DND-41 (cell line): ENCODE measurements around the gene LYPD8.

Source experiments
- ATAC-seq: fragments of 200-7000 bp; cut with Tn5 transposase; 3 replicates; pipeline ENCODE4 v1.9.1; 2021; ENCODE audit warnings: low read depth; ENCODE audit not compliant: insufficient read depth
- DNase-seq: peaks from one replicate; pipeline ENCODE4 v3.0.0-alpha.2; 2020
- H2AFZ ChIP-seq: 2 replicates; pipeline ENCODE4 v1.6.0; 2012; ENCODE audit warnings: low read depth, low read length
- H3K27ac ChIP-seq: 2 replicates; pipeline ENCODE4 v1.5.1; 2012; ENCODE audit warnings: low read length, inconsistent platforms
- H3K27me3 ChIP-seq: fragments of 200-600 bp; sonication (generic); 2 replicates; pipeline ENCODE4 v1.6.0; 2012; ENCODE audit warnings: low read length, mild to moderate bottlenecking, inconsistent platforms; ENCODE audit not compliant: insufficient read depth, poor library complexity
- H3K36me3 ChIP-seq: 2 replicates; pipeline ENCODE4 v1.5.1; 2012; ENCODE audit warnings: low read length, inconsistent platforms; ENCODE audit not compliant: insufficient read depth
- H3K4me1 ChIP-seq: 2 replicates; pipeline ENCODE4 v1.5.1; 2012; ENCODE audit warnings: mild to moderate bottlenecking, low read length; ENCODE audit not compliant: insufficient read depth
- H3K4me2 ChIP-seq: 2 replicates; pipeline ENCODE4 v1.6.0; 2012; ENCODE audit warnings: mild to moderate bottlenecking, moderate library complexity, low read length, inconsistent platforms; ENCODE audit not compliant: insufficient read depth
- H3K4me3 ChIP-seq, 2 experiments: fragments of 200-600 bp in 1 of 2; shearing (Covaris generic) in 1 of 2; 2 replicates each; pipeline ENCODE4 v1.5.1; 2012 to 2016; ENCODE audit warnings: inconsistent platforms in 2 of 2, low read length in 2 of 2, mild to moderate bottlenecking in 2 of 2, low read depth in 1 of 2, moderate library complexity in 1 of 2
- H3K79me2 ChIP-seq: 2 replicates; pipeline ENCODE4 v1.6.0; 2012; ENCODE audit warnings: low read length, inconsistent platforms; ENCODE audit not compliant: insufficient read depth
- H3K9ac ChIP-seq: 2 replicates; pipeline ENCODE4 v1.6.0; 2012; ENCODE audit warnings: low read depth, mild to moderate bottlenecking, inconsistent platforms, low read length, moderate library complexity
- H3K9me3 ChIP-seq: 2 replicates; pipeline ENCODE4 v1.5.1; 2012; ENCODE audit warnings: low read length, moderate library complexity, mild to moderate bottlenecking, inconsistent platforms; ENCODE audit not compliant: insufficient read depth, severe bottlenecking
- H4K20me1 ChIP-seq: 2 replicates; pipeline ENCODE4 v1.6.0; 2012; ENCODE audit warnings: low read length; ENCODE audit not compliant: insufficient read depth
- EZH2 ChIP-seq: IDR thresholded peaks from 3 replicates; pipeline ENCODE4 v1.6.1; 2012; ENCODE audit warnings: borderline replicate concordance, low read depth, mild to moderate bottlenecking, moderate library complexity, low read length, inconsistent platforms; ENCODE audit not compliant: severe bottlenecking
- TF ChIP-seq, protein P1 (sequence below): IDR thresholded peaks from 2 replicates; pipeline ENCODE4 v1.5.1; 2012; ENCODE audit warnings: borderline replicate concordance, low read length, moderate library complexity, mild to moderate bottlenecking; ENCODE audit not compliant: poor library complexity, severe bottlenecking; ENCODE audit errors: extremely low read depth

Gene LYPD8

DNA sequence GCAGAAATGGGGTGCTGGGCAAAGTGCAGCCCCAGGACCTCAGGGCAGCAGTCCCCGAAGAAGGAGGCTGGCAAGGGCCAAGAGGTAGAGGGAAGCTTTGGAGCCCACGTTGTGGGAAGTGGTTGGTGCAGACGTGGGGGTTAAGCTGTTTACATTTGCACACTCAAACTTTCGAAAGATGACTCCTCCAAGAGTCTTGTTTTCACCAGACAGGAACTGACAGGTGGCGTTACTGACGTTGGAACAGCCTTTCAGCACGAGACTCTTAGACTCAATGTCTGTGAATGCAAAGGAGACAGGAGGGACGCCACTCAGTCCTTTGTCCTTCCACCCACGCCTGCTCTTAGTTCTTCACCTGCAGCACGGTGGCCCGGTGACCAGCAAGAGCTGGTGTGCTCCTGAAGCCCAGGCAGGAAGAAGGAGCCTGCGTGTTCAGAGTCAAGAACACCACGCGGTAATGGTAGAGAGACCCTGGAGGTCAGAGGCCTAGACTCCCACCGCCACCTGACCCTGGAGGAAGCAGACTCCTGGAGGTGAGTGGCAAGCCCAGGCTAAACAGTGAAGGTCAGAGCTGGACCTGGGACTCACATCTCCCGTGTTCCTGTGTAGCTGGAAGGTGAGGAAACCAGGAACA is 15.9 kb downstream of the LYPD8 start:
- no peak overlapping the region for H3K9ac ChIP-seq
- H3K27me3 ChIP-seq, result no peaks in the 10 kb centered on the region
- no peak overlapping the region for H3K27ac ChIP-seq
- H3K4me1 ChIP-seq, result no peaks in the 10 kb centered on the region
- H4K20me1 ChIP-seq, result no peaks in the 10 kb centered on the region
- DNase-seq, result no peak
- no peak overlapping the region for H3K4me2 ChIP-seq
- no peak overlapping the region for H3K4me3 ChIP-seq
- H3K9me3 ChIP-seq, result no peaks in the 10 kb centered on the region
- H3K36me3 ChIP-seq, result no peaks in the 10 kb centered on the region
- TF ChIP-seq, protein P1, sequence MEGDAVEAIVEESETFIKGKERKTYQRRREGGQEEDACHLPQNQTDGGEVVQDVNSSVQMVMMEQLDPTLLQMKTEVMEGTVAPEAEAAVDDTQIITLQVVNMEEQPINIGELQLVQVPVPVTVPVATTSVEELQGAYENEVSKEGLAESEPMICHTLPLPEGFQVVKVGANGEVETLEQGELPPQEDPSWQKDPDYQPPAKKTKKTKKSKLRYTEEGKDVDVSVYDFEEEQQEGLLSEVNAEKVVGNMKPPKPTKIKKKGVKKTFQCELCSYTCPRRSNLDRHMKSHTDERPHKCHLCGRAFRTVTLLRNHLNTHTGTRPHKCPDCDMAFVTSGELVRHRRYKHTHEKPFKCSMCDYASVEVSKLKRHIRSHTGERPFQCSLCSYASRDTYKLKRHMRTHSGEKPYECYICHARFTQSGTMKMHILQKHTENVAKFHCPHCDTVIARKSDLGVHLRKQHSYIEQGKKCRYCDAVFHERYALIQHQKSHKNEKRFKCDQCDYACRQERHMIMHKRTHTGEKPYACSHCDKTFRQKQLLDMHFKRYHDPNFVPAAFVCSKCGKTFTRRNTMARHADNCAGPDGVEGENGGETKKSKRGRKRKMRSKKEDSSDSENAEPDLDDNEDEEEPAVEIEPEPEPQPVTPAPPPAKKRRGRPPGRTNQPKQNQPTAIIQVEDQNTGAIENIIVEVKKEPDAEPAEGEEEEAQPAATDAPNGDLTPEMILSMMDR, result no peak
- no peak for TF ChIP-seq EZH2
- ATAC-seq, result no peak
- H2AFZ ChIP-seq, result no peak overlapping the region
- no peaks in the 10 kb centered on the region for H3K79me2 ChIP-seq

- ATAC-seq (no peak), DNase-seq (no peak)
- Histone ChIP-seq H3K4me1 (no peaks in the 10 kb centered on the region), H2AFZ (no peak overlapping the region), H3K4me2 (no peak overlapping the region), H3K9me3 (no peaks in the 10 kb centered on the region), H3K9ac (no peak overlapping the region), H3K4me3 (no peak overlapping the region), H3K27me3 (no peaks in the 10 kb centered on the region), H3K27ac (no peak overlapping the region), H3K79me2 (no peaks in the 10 kb centered on the region), H4K20me1 (no peaks in the 10 kb centered on the region), H3K36me3 (no peaks in the 10 kb centered on the region)
- TF ChIP-seq, protein P1, result no peak
- TF ChIP-seq EZH2, result no peak
These were observed 18.1 kb downstream of the LYPD8 start for GRCh38 chr1:248737457-248737856.

GRCh38 chr1:248736977-248737376 is 18.6 kb downstream of the LYPD8 start:
- Histone ChIP-seq H3K4me2 (no peak overlapping the region), H4K20me1 (no peaks in the 10 kb centered on the region), H3K4me3 (no peak overlapping the region), H3K79me2 (no peaks in the 10 kb centered on the region), H3K9me3 (no peaks in the 10 kb centered on the region), H3K4me1 (no peaks in the 10 kb centered on the region), H3K27ac (no peak overlapping the region), H2AFZ (no peak overlapping the region), H3K27me3 (no peaks in the 10 kb centered on the region), H3K36me3 (no peaks in the 10 kb centered on the region), H3K9ac (no peak overlapping the region)
- DNase-seq (no peak), ATAC-seq (no peak)
- TF ChIP-seq EZH2, result no peak
- TF ChIP-seq, protein P1, result no peak
